Tibial artery (tissue), 4 donors: ENCODE measurements around the gene SPTLC1.

Source experiments
- DNase-seq, 2 donors: peaks; one replicate each; pipeline ENCODE4 v3.0.0-alpha.2; 2019
- H3K27ac ChIP-seq, 2 donors: fragments of 200-600 bp; sonication (generic) in 1 of 2; 1 replicate in 1 of 2; 2 replicates in 1 of 2; pipeline ENCODE4 v1.5.1; 2018 to 2019; ENCODE audit warnings: mild to moderate bottlenecking in 1 of 2
- H3K27me3 ChIP-seq, 2 donors: fragments of 200-600 bp; sonication (generic) in 1 of 2; one replicate each; pipeline versions ENCODE4 v1.5.1 to v1.6.0; 2016 to 2019
- H3K36me3 ChIP-seq, 3 donors: fragments of 200-600 bp; sonication (generic) in 2 of 3; one replicate each; pipeline ENCODE4 v1.5.1; 2016 to 2019; ENCODE audit warnings: mild to moderate bottlenecking in 2 of 3
- H3K4me1 ChIP-seq, 4 donors: fragments of 200-600 bp; sonication (generic) in 2 of 4; 1 replicate in 3 of 4; 2 replicates in 1 of 4; pipeline ENCODE4 v1.5.1; 2016 to 2019
- H3K4me3 ChIP-seq, 2 donors: fragments of 200-600 bp; sonication (generic) in 1 of 2; 1 replicate in 1 of 2; 2 replicates in 1 of 2; pipeline ENCODE4 v1.5.1; 2018 to 2019; ENCODE audit warnings: mild to moderate bottlenecking in 2 of 2
- H3K9me3 ChIP-seq, 3 donors: fragments of 200-600 bp; sonication (generic) in 1 of 3; one replicate each; pipeline ENCODE4 v1.5.1; 2016 to 2019
- CTCF ChIP-seq, 2 experiments: fragments of 200-600 bp in 1 of 2; fragments of 450-650 bp in 1 of 2; IDR thresholded peaks; one replicate each; pipeline ENCODE4 v1.5.1; 2017 to 2019; ENCODE audit warnings: antibody characterized with exemption in 2 of 2, mild to moderate bottlenecking in 1 of 2, moderate library complexity in 1 of 2
- intact Hi-C: fragments of 100-400 bp; cut with DNase I; formaldehyde crosslinking; loops from one replicate; pipeline ENCODE4 v1.15.0; 2023; ENCODE audit warnings: low total_unique reads

SPTLC1 gene

GRCh38 chr9:92047500-92047899 lies 67.7 kb downstream of the SPTLC1 start:
- TF ChIP-seq CTCF (IDR thresholded peaks at IDR 0.05): no peak
- no peaks in the 10 kb centered on the region for H3K4me1 ChIP-seq
- H3K9me3 ChIP-seq: peaks cover 0 to 4% (median 0%) of the 10 kb centered on the region in 3 donors
- H3K4me3 ChIP-seq: no peak overlapping the region
- H3K27me3 ChIP-seq: no peaks in the 10 kb centered on the region
- peaks cover 65 to 76% (median 69%) of the 10 kb centered on the region in 3 donors for H3K36me3 ChIP-seq
- intact Hi-C loops: no loop called here
- DNase-seq: no peak
- H3K27ac ChIP-seq: no peak overlapping the region

- no peak overlapping the region for H3K4me3 ChIP-seq
- H3K36me3 ChIP-seq: peaks cover 74 to 80% (median 74%) of the 10 kb centered on the region in 3 donors
- intact Hi-C loops: no loop called here
- H3K9me3 ChIP-seq: peaks cover 0 to 12% (median 0%) of the 10 kb centered on the region in 3 donors
- H3K27me3 ChIP-seq: no peaks in the 10 kb centered on the region
- no peak overlapping the region for H3K27ac ChIP-seq
- DNase-seq: no peak
- TF ChIP-seq CTCF (IDR thresholded peaks at IDR 0.05): no peak
- no peaks in the 10 kb centered on the region for H3K4me1 ChIP-seq
These were observed 68.5 kb downstream of the SPTLC1 start for GRCh38 chr9:92046676-92047075.

GRCh38 chr9:92044936-92045335 lies 70.3 kb downstream of the SPTLC1 start:
- Histone ChIP-seq H3K27ac (no peak overlapping the region), H3K36me3 (peaks cover 78 to 81% (median 78%) of the 10 kb centered on the region in 3 donors), H3K9me3 (peaks cover 0 to 16% (median 0%) of the 10 kb centered on the region in 3 donors), H3K4me1 (no peaks in the 10 kb centered on the region), H3K27me3 (no peaks in the 10 kb centered on the region), H3K4me3 (no peak overlapping the region)
- no peak for TF ChIP-seq CTCF (IDR thresholded peaks at IDR 0.05)
- DNase-seq: no peak
- intact Hi-C loops: no loop called here

GRCh38 chr9:92043002-92043401 lies 72.2 kb downstream of the SPTLC1 start:
- H3K36me3 ChIP-seq: peaks cover 68 to 77% (median 75%) of the 10 kb centered on the region in 3 donors

GRCh38 chr9:92042260-92042659 lies 73.0 kb downstream of the SPTLC1 start:
- Histone ChIP-seq H3K9me3 (peaks cover 0 to 16% (median 0%) of the 10 kb centered on the region in 3 donors), H3K4me3 (no peak overlapping the region), H3K27me3 (no peaks in the 10 kb centered on the region), H3K36me3 (peaks cover 70 to 79% (median 75%) of the 10 kb centered on the region in 3 donors), H3K27ac (no peak overlapping the region), H3K4me1 (no peaks in the 10 kb centered on the region)
- no peak for TF ChIP-seq CTCF (IDR thresholded peaks at IDR 0.05)
- intact Hi-C loops: no loop called here
- DNase-seq: no peak

More at GRCh38 chr9:92043002-92043401, 72.2 kb downstream of the SPTLC1 start:
- TF ChIP-seq CTCF (IDR thresholded peaks at IDR 0.05): no peak
- Histone ChIP-seq H3K27me3 (no peaks in the 10 kb centered on the region), H3K4me3 (no peak overlapping the region), H3K27ac (no peak overlapping the region), H3K4me1 (no peaks in the 10 kb centered on the region), H3K9me3 (peaks cover 0 to 16% (median 0%) of the 10 kb centered on the region in 3 donors)
- intact Hi-C loops: no loop called here
- no peak for DNase-seq

- no peak overlapping the region for H3K4me3 ChIP-seq
- no peak for DNase-seq
- no peak overlapping the region for H3K27ac ChIP-seq
- peaks cover 0 to 5% (median 0%) of the 10 kb centered on the region in 3 donors for H3K9me3 ChIP-seq
- intact Hi-C loops: no loop called here
- TF ChIP-seq CTCF (IDR thresholded peaks at IDR 0.05): no peak
- H3K4me1 ChIP-seq: no peaks in the 10 kb centered on the region
- no peaks in the 10 kb centered on the region for H3K27me3 ChIP-seq
- H3K36me3 ChIP-seq: peaks cover 73 to 77% (median 74%) of the 10 kb centered on the region in 3 donors
These were observed 78.5 kb downstream of the SPTLC1 start for GRCh38 chr9:92036756-92037155.
